H1 (cell line): ENCODE measurements around the gene MRPL47. TPM values are rescaled to one million over a fixed set of nuclear protein-coding genes. Genes with fewer than 3 reads are reported as not detected.

Experiments
- CHD7 ChIP-seq: fragments of 300-600 bp; sonication (generic); IDR thresholded peaks from 2 replicates; pipeline ENCODE4 v1.7.1; 2012; ENCODE audit warnings: low read length, moderate library complexity, mild to moderate bottlenecking, inconsistent platforms; ENCODE audit not compliant: insufficient replicate concordance
- CREB1 ChIP-seq: IDR thresholded peaks from 2 replicates; pipeline ENCODE4 v1.6.1; 2012; ENCODE audit warnings: inconsistent platforms
- E2F6 ChIP-seq: IDR thresholded peaks from 2 replicates; pipeline ENCODE4 v1.6.1; 2012; ENCODE audit warnings: inconsistent platforms
- EZH2 ChIP-seq: fragments of 200-600 bp; sonication (generic); IDR thresholded peaks from 2 replicates; pipeline ENCODE4 v1.7.1; 2012; ENCODE audit warnings: low read depth, mild to moderate bottlenecking, moderate library complexity, low read length, inconsistent platforms; ENCODE audit not compliant: severe bottlenecking
- GABPA ChIP-seq: IDR thresholded peaks from 2 replicates; pipeline ENCODE4 v1.6.1; 2011; ENCODE audit warnings: mild to moderate bottlenecking, low read length, moderate library complexity, borderline replicate concordance; ENCODE audit not compliant: insufficient read depth
- POLR2AphosphoS5 ChIP-seq: IDR thresholded peaks from 2 replicates; pipeline ENCODE4 v1.6.1; 2011; ENCODE audit warnings: low read depth, low read length
- RAD21 ChIP-seq, 2 experiments: IDR thresholded peaks in 1 of 2; conservative IDR thresholded peaks in 1 of 2; 2 replicates each; pipeline ENCODE4 v1.6.1; 2011; ENCODE audit warnings: low read depth in 2 of 2, low read length in 2 of 2, improper control_type of control experiment in 1 of 2, inconsistent platforms in 1 of 2, mild to moderate bottlenecking in 1 of 2, moderate library complexity in 1 of 2
- RXRA ChIP-seq: IDR thresholded peaks from 2 replicates; pipeline ENCODE4 v1.6.1; 2011; ENCODE audit warnings: low read depth, mild to moderate bottlenecking, low read length, moderate library complexity; ENCODE audit not compliant: insufficient read depth
- SUZ12 ChIP-seq: fragments of 200-600 bp; sonication (generic); IDR thresholded peaks from 2 replicates; pipeline ENCODE4 v1.6.1; 2012; ENCODE audit warnings: mild to moderate bottlenecking, inconsistent platforms, low read length, moderate library complexity, mixed read lengths
- YY1 ChIP-seq: IDR thresholded peaks from 2 replicates; pipeline ENCODE4 v1.6.1; 2011; ENCODE audit warnings: low read depth, mild to moderate bottlenecking, low read length
- polyA plus RNA-seq, 7 experiments: library from polyadenylated mRNA; depleted of rRNA in 3 of 7; stranded (reverse) in 5 of 7; unstranded in 2 of 7; fragments of >200 nt in 5 of 7; fragments of 200-250 nt in 2 of 7; gene quantifications; 1 replicate in 5 of 7; 2 replicates in 1 of 7; 4 replicates in 1 of 7; pipeline versions ENCODE4 v1.2.1 to v1.2.3, GENCODE V29; 2011 to 2013; ENCODE audit warnings: missing spikeins in 2 of 7, mixed read lengths in 2 of 7
- total RNA-seq: library from RNA; stranded (reverse); fragmentation: NEBNext Ultra II Directional; extraction: Animal tissue kit (Norgen Biotek cat#: 25700); gene quantifications from 2 replicates; pipeline ENCODE4 v1.2.1, GENCODE V29; 2021

Gene MRPL47
- total and polyA plus RNA-seq, 2 of the 8 experiments (the other 6 are each of a cell fraction or from before 2014, with no cell fraction given) = 26.1 to 76.6 TPM

- no peak for TF ChIP-seq CHD7
- TF ChIP-seq SUZ12 = no peak
- TF ChIP-seq RXRA = no peak
- peak; percentile 8; the same call in 1 of the 2 replicates for TF ChIP-seq E2F6
- peak; percentile 43; the same call in 1 of the 2 replicates for TF ChIP-seq CREB1
- TF ChIP-seq YY1 = no peak
- TF ChIP-seq GABPA = no peak
- TF ChIP-seq EZH2 = no peak
- no peak; a peak in 1 of 4 replicates for TF ChIP-seq RAD21 (IDR thresholded peaks at IDR 0.05 in 1 of 2, conservative IDR thresholded peaks at IDR 0.05 in 1 of 2; ENCODE audit: low read depth in 2 of 2, low read length in 2 of 2)
- peak; percentile 85 for TF ChIP-seq POLR2AphosphoS5
These were observed 41.1 kb downstream of the MRPL47 start (continued) for GRCh38 chr3:179563271-179563783.
